ENCODE measurements around the gene COBL. TPM values are rescaled to one million over a fixed set of nuclear protein-coding genes. Genes with fewer than 3 reads are reported as not detected.

Gene COBL
- total RNA-seq, 1 donor from 2014 or later = 1.2 TPM

DNA sequence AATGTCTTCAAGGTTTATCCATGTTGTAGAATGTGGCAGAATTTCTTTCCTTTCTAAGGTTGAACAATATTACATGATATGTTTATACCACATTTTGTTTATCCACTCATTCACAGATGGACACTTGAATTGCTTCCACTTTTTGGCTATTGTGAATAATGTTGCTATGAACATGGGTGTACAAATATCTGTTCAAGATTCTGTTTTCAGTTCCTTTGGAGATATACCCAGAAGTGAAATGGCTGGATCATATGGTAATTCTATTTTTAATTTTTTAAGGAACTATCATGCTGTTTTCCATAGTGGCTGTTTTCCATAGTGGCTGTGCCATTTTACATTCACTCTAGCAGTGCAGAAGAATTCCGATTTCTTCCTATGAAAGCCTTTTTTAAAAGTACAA lies 339.2 kb downstream of the COBL start:
- peaks cover 23% of the 10 kb centered on the region for H3K9me3 Mint-ChIP-seq
- DNase-seq (ENCODE audit: low spot score in 2 of 2, unreplicated experiment in 2 of 2) = no peak
- peaks cover 11% of the 10 kb centered on the region for H3K27me3 Mint-ChIP-seq (ENCODE audit: low read depth)
- no peak overlapping the region for H3K4me3 Mint-ChIP-seq
- H3K36me3 Mint-ChIP-seq = no peaks in the 10 kb centered on the region
- no peaks in the 10 kb centered on the region for H3K4me1 Mint-ChIP-seq
- H3K27ac Mint-ChIP-seq = no peak overlapping the region
- TF ChIP-seq, protein P1, sequence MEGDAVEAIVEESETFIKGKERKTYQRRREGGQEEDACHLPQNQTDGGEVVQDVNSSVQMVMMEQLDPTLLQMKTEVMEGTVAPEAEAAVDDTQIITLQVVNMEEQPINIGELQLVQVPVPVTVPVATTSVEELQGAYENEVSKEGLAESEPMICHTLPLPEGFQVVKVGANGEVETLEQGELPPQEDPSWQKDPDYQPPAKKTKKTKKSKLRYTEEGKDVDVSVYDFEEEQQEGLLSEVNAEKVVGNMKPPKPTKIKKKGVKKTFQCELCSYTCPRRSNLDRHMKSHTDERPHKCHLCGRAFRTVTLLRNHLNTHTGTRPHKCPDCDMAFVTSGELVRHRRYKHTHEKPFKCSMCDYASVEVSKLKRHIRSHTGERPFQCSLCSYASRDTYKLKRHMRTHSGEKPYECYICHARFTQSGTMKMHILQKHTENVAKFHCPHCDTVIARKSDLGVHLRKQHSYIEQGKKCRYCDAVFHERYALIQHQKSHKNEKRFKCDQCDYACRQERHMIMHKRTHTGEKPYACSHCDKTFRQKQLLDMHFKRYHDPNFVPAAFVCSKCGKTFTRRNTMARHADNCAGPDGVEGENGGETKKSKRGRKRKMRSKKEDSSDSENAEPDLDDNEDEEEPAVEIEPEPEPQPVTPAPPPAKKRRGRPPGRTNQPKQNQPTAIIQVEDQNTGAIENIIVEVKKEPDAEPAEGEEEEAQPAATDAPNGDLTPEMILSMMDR (IDR thresholded peaks at IDR 0.05; ENCODE audit: unreplicated experiment) = no peak

DNA sequence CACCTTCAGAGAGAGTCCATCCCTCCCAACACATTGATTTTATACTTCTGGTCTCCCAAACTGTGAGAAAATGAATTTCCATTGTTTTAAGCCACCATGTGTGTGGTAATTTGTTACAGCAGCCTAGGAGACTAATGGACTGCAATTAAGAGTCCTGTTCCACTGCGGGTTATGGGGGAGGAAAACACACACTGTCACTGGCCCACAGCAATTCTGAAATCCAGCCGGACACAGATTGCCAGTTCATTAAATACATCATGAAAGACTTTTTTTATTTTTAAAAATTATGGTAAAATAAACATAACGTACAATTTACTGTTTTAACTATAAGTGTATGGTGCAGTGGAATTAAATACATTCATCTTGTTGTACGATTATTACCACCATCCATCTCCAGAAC lies 340.5 kb downstream of the COBL start:
- peaks cover 4% of the 10 kb centered on the region for H3K27me3 Mint-ChIP-seq (ENCODE audit: low read depth)

DNA sequence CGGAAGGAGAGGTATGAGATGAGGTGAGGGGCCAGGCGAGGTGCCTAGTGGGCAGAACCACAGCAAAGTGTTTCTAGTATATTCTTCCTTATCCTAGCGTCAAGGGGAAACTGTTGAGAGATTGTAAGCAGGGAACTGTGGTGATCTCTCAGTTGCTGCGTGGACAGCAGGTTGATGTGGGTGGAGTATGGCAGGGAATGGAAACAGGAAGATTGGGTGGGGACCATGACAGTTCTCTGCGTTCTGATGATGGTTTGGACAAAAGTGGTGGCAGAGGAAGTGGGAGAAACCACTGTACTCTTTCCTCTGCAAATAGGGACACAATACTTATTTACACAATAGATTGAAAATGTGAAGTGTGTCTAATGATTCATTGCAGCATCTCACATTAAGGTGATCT lies 342.4 kb downstream of the COBL start:
- no peaks in the 10 kb centered on the region for H3K36me3 Mint-ChIP-seq
- peaks cover 23% of the 10 kb centered on the region for H3K9me3 Mint-ChIP-seq
- peaks cover 4% of the 10 kb centered on the region for H3K27me3 Mint-ChIP-seq (ENCODE audit: low read depth)
- no peak overlapping the region for H3K27ac Mint-ChIP-seq
- no peak for DNase-seq (ENCODE audit: low spot score in 2 of 2, unreplicated experiment in 2 of 2)
- no peaks in the 10 kb centered on the region for H3K4me1 Mint-ChIP-seq
- no peak overlapping the region for H3K4me3 Mint-ChIP-seq
- TF ChIP-seq, protein P1 (IDR thresholded peaks at IDR 0.05; ENCODE audit: unreplicated experiment) = no peak

More for the DNA sequence above, 340.5 kb downstream of the COBL start:
- no peak overlapping the region for H3K4me3 Mint-ChIP-seq
- no peak overlapping the region for H3K27ac Mint-ChIP-seq
- no peaks in the 10 kb centered on the region for H3K4me1 Mint-ChIP-seq
- no peak for DNase-seq (ENCODE audit: low spot score in 2 of 2, unreplicated experiment in 2 of 2)
- TF ChIP-seq, protein P1 (IDR thresholded peaks at IDR 0.05; ENCODE audit: unreplicated experiment) = no peak
- peaks cover 23% of the 10 kb centered on the region for H3K9me3 Mint-ChIP-seq
- no peaks in the 10 kb centered on the region for H3K36me3 Mint-ChIP-seq

DNA sequence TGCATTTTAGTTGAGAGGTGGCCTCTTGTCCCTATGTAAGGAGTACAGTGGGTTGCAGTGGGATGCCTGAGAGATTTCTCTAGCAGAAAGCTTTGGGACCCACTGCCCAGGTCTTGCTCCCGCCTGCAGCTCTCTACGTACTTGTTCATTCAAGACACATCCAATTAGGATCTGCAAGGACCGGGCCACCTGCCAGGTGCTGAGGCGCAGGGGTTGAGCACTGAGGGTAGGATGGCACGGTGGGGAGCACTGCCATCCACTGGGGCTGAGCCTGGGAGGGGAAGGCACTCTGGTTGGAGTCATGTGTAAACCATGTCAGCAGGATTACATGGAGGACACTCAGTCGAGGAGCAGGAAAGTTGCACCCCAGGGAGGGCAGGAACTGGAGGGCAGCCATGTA lies 342.8 kb downstream of the COBL start:
- Mint-ChIP-seq H3K9me3 (peaks cover 20% of the 10 kb centered on the region), H3K4me3 (no peak overlapping the region), H3K4me1 (no peaks in the 10 kb centered on the region), H3K27me3 (ENCODE audit: low read depth) (peaks cover 4% of the 10 kb centered on the region), H3K27ac (no peak overlapping the region), H3K36me3 (no peaks in the 10 kb centered on the region)
- DNase-seq (ENCODE audit: low spot score in 2 of 2, unreplicated experiment in 2 of 2) = no peak
- TF ChIP-seq, protein P1 (IDR thresholded peaks at IDR 0.05; ENCODE audit: unreplicated experiment) = no peak

DNA sequence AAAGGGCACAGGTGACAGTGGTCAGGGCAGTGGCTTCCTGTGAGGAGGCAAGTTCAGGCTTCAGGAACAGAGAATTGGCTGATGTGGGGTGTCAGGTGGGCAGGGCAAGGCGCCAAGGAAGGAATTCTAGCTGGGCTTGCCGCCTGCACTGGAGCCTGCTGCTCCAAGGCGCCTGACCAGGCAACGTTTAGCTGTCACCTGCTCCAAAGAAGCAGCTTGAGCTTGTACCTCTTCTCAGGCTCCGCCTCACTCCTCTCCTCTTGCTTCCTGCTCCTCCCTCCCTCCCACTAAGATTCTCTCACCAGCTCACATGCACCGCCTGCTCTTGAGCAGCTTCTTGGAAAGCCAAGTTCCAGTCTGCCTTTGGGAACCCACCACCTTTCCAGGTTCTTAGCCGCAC lies 346.5 kb downstream of the COBL start:
- no peak for DNase-seq (ENCODE audit: low spot score in 2 of 2, unreplicated experiment in 2 of 2)
- H3K4me3 Mint-ChIP-seq = no peak overlapping the region

More for the DNA sequence above, 346.5 kb downstream of the COBL start:
- TF ChIP-seq, protein P1 (IDR thresholded peaks at IDR 0.05; ENCODE audit: unreplicated experiment) = no peak
- no peaks in the 10 kb centered on the region for H3K36me3 Mint-ChIP-seq
- peaks cover 4% of the 10 kb centered on the region for H3K27me3 Mint-ChIP-seq (ENCODE audit: low read depth)
- peaks cover 17% of the 10 kb centered on the region for H3K9me3 Mint-ChIP-seq
- H3K4me1 Mint-ChIP-seq = no peaks in the 10 kb centered on the region
- H3K27ac Mint-ChIP-seq = no peak overlapping the region

Data from mesothelial cell of epicardium (in vitro differentiated cells).